ENCODE data around the gene RBMS3.

Gene RBMS3

GRCh38 chr3:29978036-29978435, 697.2 kb downstream of the RBMS3 start:
- in situ Hi-C loops (cut with MboI; ENCODE audit: low sequenced_read_pairs, unreplicated experiment) = no loop called here

GRCh38 chr3:29991198-29991597, 710.3 kb downstream of the RBMS3 start:
- DNase-seq (ENCODE audit: low spot score) = no peak
- TF ChIP-seq CTCF (IDR thresholded peaks at IDR 0.05; ENCODE audit: borderline replicate concordance, control extremely low read depth, extremely low read depth, insufficient read depth, missing control alignments) = no peak
- in situ Hi-C loops (cut with MboI; ENCODE audit: low sequenced_read_pairs, unreplicated experiment) = no loop called here

More at GRCh38 chr3:29978036-29978435, 697.2 kb downstream of the RBMS3 start:
- no peak for DNase-seq (ENCODE audit: low spot score)
- no peak for TF ChIP-seq CTCF (IDR thresholded peaks at IDR 0.05; ENCODE audit: borderline replicate concordance, control extremely low read depth, extremely low read depth, insufficient read depth, missing control alignments)

- TF ChIP-seq CTCF (IDR thresholded peaks at IDR 0.05; ENCODE audit: borderline replicate concordance, control extremely low read depth, extremely low read depth, insufficient read depth, missing control alignments) = no peak
- in situ Hi-C loops (cut with MboI; ENCODE audit: low sequenced_read_pairs, unreplicated experiment) = no loop called here
- DNase-seq (ENCODE audit: low spot score) = no peak
Observed at GRCh38 chr3:30002797-30003196, 721.9 kb downstream of the RBMS3 start.

GRCh38 chr3:30003741-30004140, 722.9 kb downstream of the RBMS3 start:
- no peak for TF ChIP-seq CTCF (IDR thresholded peaks at IDR 0.05; ENCODE audit: borderline replicate concordance, control extremely low read depth, extremely low read depth, insufficient read depth, missing control alignments)
- DNase-seq (ENCODE audit: low spot score) = no peak
- in situ Hi-C loops (cut with MboI; ENCODE audit: low sequenced_read_pairs, unreplicated experiment) = no loop called here

GRCh38 chr3:30004481-30004880, 723.6 kb downstream of the RBMS3 start:
- no peak for DNase-seq (ENCODE audit: low spot score)
- in situ Hi-C loops (cut with MboI; ENCODE audit: low sequenced_read_pairs, unreplicated experiment) = no loop called here
- TF ChIP-seq CTCF (IDR thresholded peaks at IDR 0.05; ENCODE audit: borderline replicate concordance, control extremely low read depth, extremely low read depth, insufficient read depth, missing control alignments) = no peak

GRCh38 chr3:30006111-30006510, 725.2 kb downstream of the RBMS3 start:
- in situ Hi-C loops (cut with MboI; ENCODE audit: low sequenced_read_pairs, unreplicated experiment) = no loop called here
- TF ChIP-seq CTCF (IDR thresholded peaks at IDR 0.05; ENCODE audit: borderline replicate concordance, control extremely low read depth, extremely low read depth, insufficient read depth, missing control alignments) = no peak

GRCh38 chr3:30007668-30008067, 726.8 kb downstream of the RBMS3 start:
- in situ Hi-C loops (cut with MboI; ENCODE audit: low sequenced_read_pairs, unreplicated experiment) = no loop called here
- no peak for DNase-seq (ENCODE audit: low spot score)
- TF ChIP-seq CTCF (IDR thresholded peaks at IDR 0.05; ENCODE audit: borderline replicate concordance, control extremely low read depth, extremely low read depth, insufficient read depth, missing control alignments) = no peak

More at GRCh38 chr3:30006111-30006510, 725.2 kb downstream of the RBMS3 start:
- DNase-seq (ENCODE audit: low spot score) = no peak
